ENCODE data around the gene NEO1. TPM values are rescaled to one million over a fixed set of nuclear protein-coding genes. Genes with fewer than 3 reads are reported as not detected.
"Not testable (repeated sequence)": the region's sequence is repeated elsewhere in the genome, so short reads cannot be mapped to it uniquely, and the experiment has no call there.

Gene NEO1
- polyA plus RNA-seq, 4 donors: 8.4 to 162 (median 21.7) TPM

DNA sequence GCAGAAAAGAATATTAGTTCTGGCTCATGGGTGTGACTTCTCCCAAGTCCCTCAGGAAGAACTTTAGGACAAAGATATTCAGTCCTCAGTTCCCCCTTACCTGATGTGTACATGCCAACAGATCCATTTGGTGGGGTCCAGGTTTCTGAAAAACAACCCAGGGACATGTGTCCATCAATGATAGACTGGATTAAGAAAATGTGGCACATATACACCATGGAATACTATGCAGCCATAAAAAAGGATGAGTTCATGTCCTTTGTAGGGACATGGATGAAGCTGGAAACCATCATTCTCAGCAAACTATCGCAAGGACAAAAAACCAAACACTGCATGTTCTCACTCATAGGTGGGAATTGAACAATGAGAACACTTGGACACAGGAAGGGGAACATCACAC lies 114.4 kb downstream of the NEO1 start:
- not testable (repeated sequence) for H3K4me1 ChIP-seq (ENCODE audit: control insufficient read depth in 3 of 3, insufficient read depth in 2 of 3, low read depth in 1 of 3, low read length in 2 of 3); FAIRE-seq; H3K27me3 ChIP-seq (ENCODE audit: control insufficient read depth in 3 of 3, insufficient read depth in 3 of 3, low read length in 3 of 3); H3K27ac ChIP-seq (ENCODE audit: low read depth in 1 of 3, low read length in 2 of 3); H3K4me3 ChIP-seq (ENCODE audit: low read depth in 1 of 3, low read length in 3 of 3); DNase-seq
- WGBS, 3 donors: no CpG with 5 or more reads among the region's 1 CpG
- Histone ChIP-seq H3K9me3 (ENCODE audit: control insufficient read depth in 2 of 2, insufficient read depth in 1 of 2, low read depth in 1 of 2, low read length in 1 of 2) (peaks cover 0 to 11% of the 10 kb centered on the region in 2 donors), H3K36me3 (ENCODE audit: control insufficient read depth in 3 of 3, insufficient read depth in 2 of 3, low read depth in 1 of 3, low read length in 3 of 3) (peaks cover 0 to 10% (median 0%) of the 10 kb centered on the region in 3 donors)

GRCh38 chr15:73168487-73168886 lies 116.2 kb downstream of the NEO1 start:
- FAIRE-seq (no peak), DNase-seq (no peak)
- Histone ChIP-seq H3K4me3 (ENCODE audit: low read depth in 1 of 3, low read length in 3 of 3) (no peak overlapping the region), H3K36me3 (ENCODE audit: control insufficient read depth in 3 of 3, insufficient read depth in 2 of 3, low read depth in 1 of 3, low read length in 3 of 3) (peaks cover 0 to 11% (median 0%) of the 10 kb centered on the region in 3 donors), H3K4me1 (ENCODE audit: control insufficient read depth in 3 of 3, insufficient read depth in 2 of 3, low read depth in 1 of 3, low read length in 2 of 3) (no peaks in the 10 kb centered on the region), H3K27ac (ENCODE audit: low read depth in 1 of 3, low read length in 2 of 3) (no peak overlapping the region), H3K27me3 (ENCODE audit: control insufficient read depth in 3 of 3, insufficient read depth in 3 of 3, low read length in 3 of 3) (no peaks in the 10 kb centered on the region), H3K9me3 (ENCODE audit: control insufficient read depth in 2 of 2, insufficient read depth in 1 of 2, low read depth in 1 of 2, low read length in 1 of 2) (peaks cover 0 to 11% of the 10 kb centered on the region in 2 donors)
- 95 to 98% (median 98%) methylated on average over 3 of the region's 3 CpGs for WGBS, 3 donors

DNA sequence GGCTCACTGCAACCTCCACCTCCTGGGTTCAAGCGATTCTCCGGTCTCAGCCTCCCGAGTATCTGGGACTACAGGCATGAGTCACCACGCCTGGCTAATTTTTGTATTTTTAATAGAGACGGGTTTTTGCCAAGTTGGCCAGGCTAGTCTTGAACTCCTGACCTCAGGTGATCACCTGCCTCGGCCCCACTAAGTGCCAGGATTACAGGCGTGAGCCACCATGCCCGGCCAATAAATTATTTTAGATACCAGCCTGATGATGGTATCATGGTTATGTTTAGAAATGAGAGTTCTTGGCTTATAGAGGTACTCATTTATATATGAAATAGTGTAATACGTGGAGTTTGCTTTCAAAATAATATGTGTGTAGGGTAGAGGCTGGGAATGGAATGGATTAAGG lies 119.4 kb downstream of the NEO1 start:
- WGBS, 3 donors: 92 to 95% (median 93%) methylated on average over 9 of the region's 9 CpGs
- Histone ChIP-seq H3K36me3 (ENCODE audit: control insufficient read depth in 3 of 3, insufficient read depth in 2 of 3, low read depth in 1 of 3, low read length in 3 of 3) (peaks cover 0 to 4% (median 1%) of the 10 kb centered on the region in 3 donors), H3K27me3 (ENCODE audit: control insufficient read depth in 3 of 3, insufficient read depth in 3 of 3, low read length in 3 of 3) (no peaks in the 10 kb centered on the region), H3K4me3 (ENCODE audit: low read depth in 1 of 3, low read length in 3 of 3) (no peak overlapping the region), H3K9me3 (ENCODE audit: control insufficient read depth in 2 of 2, insufficient read depth in 1 of 2, low read depth in 1 of 2, low read length in 1 of 2) (no peaks in the 10 kb centered on the region), H3K27ac (ENCODE audit: low read depth in 1 of 3, low read length in 2 of 3) (no peak overlapping the region), H3K4me1 (ENCODE audit: control insufficient read depth in 3 of 3, insufficient read depth in 2 of 3, low read depth in 1 of 3, low read length in 2 of 3) (no peaks in the 10 kb centered on the region)
- DNase-seq (no peak), FAIRE-seq (no peak)

DNA sequence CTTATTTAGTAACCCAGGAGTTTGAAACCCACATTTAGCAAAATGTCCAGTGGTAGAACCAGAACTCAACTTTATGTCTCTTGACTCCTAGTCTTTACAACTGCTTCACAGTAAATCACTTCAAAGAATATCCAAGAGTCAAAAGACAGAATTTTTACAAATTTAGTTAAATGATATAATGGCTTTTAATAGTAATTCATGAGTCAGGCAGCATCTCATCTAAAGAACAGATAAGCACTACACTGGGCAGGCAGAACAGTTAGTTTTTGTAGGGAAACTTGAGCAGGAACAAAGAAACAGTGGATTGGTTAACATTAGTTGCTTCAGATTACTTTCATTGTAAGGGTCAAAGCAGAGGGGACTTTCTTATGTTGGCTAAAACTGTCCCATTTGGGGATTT lies 120.2 kb downstream of the NEO1 start:
- H3K4me1 ChIP-seq (ENCODE audit: control insufficient read depth in 3 of 3, insufficient read depth in 2 of 3, low read depth in 1 of 3, low read length in 2 of 3): no peaks in the 10 kb centered on the region
- DNase-seq (no peak), FAIRE-seq (no peak)
- no peak overlapping the region for H3K4me3 ChIP-seq (ENCODE audit: low read depth in 1 of 3, low read length in 3 of 3)
- H3K9me3 ChIP-seq (ENCODE audit: control insufficient read depth in 2 of 2, insufficient read depth in 1 of 2, low read depth in 1 of 2, low read length in 1 of 2): no peaks in the 10 kb centered on the region
- peaks cover 0 to 6% (median 1%) of the 10 kb centered on the region in 3 donors for H3K36me3 ChIP-seq (ENCODE audit: control insufficient read depth in 3 of 3, insufficient read depth in 2 of 3, low read depth in 1 of 3, low read length in 3 of 3)
- H3K27me3 ChIP-seq (ENCODE audit: control insufficient read depth in 3 of 3, insufficient read depth in 3 of 3, low read length in 3 of 3): no peaks in the 10 kb centered on the region
- H3K27ac ChIP-seq (ENCODE audit: low read depth in 1 of 3, low read length in 2 of 3): no peak overlapping the region

- DNase-seq (no peak), FAIRE-seq (no peak)
- Histone ChIP-seq H3K4me1 (ENCODE audit: control insufficient read depth in 3 of 3, insufficient read depth in 2 of 3, low read depth in 1 of 3, low read length in 2 of 3) (no peaks in the 10 kb centered on the region), H3K4me3 (ENCODE audit: low read depth in 1 of 3, low read length in 3 of 3) (no peak overlapping the region), H3K9me3 (ENCODE audit: control insufficient read depth in 2 of 2, insufficient read depth in 1 of 2, low read depth in 1 of 2, low read length in 1 of 2) (no peaks in the 10 kb centered on the region), H3K27ac (ENCODE audit: low read depth in 1 of 3, low read length in 2 of 3) (no peak overlapping the region), H3K36me3 (ENCODE audit: control insufficient read depth in 3 of 3, insufficient read depth in 2 of 3, low read depth in 1 of 3, low read length in 3 of 3) (peaks cover 2 to 9% (median 3%) of the 10 kb centered on the region in 3 donors), H3K27me3 (ENCODE audit: control insufficient read depth in 3 of 3, insufficient read depth in 3 of 3, low read length in 3 of 3) (no peaks in the 10 kb centered on the region)
- 90 to 96% (median 94%) methylated on average over 1 of the region's 1 CpG for WGBS, 3 donors
Measured at GRCh38 chr15:73174171-73174570, 121.9 kb downstream of the NEO1 start.

- H3K4me1 ChIP-seq (ENCODE audit: control insufficient read depth in 3 of 3, insufficient read depth in 2 of 3, low read depth in 1 of 3, low read length in 2 of 3): no peaks in the 10 kb centered on the region
- WGBS, 3 donors: 76 to 84% (median 82%) methylated on average over 3 of the region's 3 CpGs
Measured at GRCh38 chr15:73175382-73175781, 123.1 kb downstream of the NEO1 start.

GRCh38 chr15:73176598-73176997 lies 124.3 kb downstream of the NEO1 start:
- Histone ChIP-seq H3K27ac (ENCODE audit: low read depth in 1 of 3, low read length in 2 of 3) (no peak overlapping the region), H3K4me1 (ENCODE audit: control insufficient read depth in 3 of 3, insufficient read depth in 2 of 3, low read depth in 1 of 3, low read length in 2 of 3) (no peaks in the 10 kb centered on the region), H3K9me3 (ENCODE audit: control insufficient read depth in 2 of 2, insufficient read depth in 1 of 2, low read depth in 1 of 2, low read length in 1 of 2) (peaks cover 0 to 3% of the 10 kb centered on the region in 2 donors), H3K36me3 (ENCODE audit: control insufficient read depth in 3 of 3, insufficient read depth in 2 of 3, low read depth in 1 of 3, low read length in 3 of 3) (peaks cover 3 to 15% (median 4%) of the 10 kb centered on the region in 3 donors), H3K27me3 (ENCODE audit: control insufficient read depth in 3 of 3, insufficient read depth in 3 of 3, low read length in 3 of 3) (peaks cover 0 to 2% (median 0%) of the 10 kb centered on the region in 3 donors), H3K4me3 (ENCODE audit: low read depth in 1 of 3, low read length in 3 of 3) (no peak overlapping the region)
- DNase-seq (no peak), FAIRE-seq (no peak)
- WGBS, 3 donors: 92 to 95% (median 95%) methylated on average over 2 of the region's 2 CpGs

More at GRCh38 chr15:73175382-73175781, 123.1 kb downstream of the NEO1 start:
- no peak overlapping the region for H3K27ac ChIP-seq (ENCODE audit: low read depth in 1 of 3, low read length in 2 of 3)
- no peaks in the 10 kb centered on the region for H3K9me3 ChIP-seq (ENCODE audit: control insufficient read depth in 2 of 2, insufficient read depth in 1 of 2, low read depth in 1 of 2, low read length in 1 of 2)
- H3K4me3 ChIP-seq (ENCODE audit: low read depth in 1 of 3, low read length in 3 of 3): no peak overlapping the region
- H3K36me3 ChIP-seq (ENCODE audit: control insufficient read depth in 3 of 3, insufficient read depth in 2 of 3, low read depth in 1 of 3, low read length in 3 of 3): peaks cover 2 to 12% (median 3%) of the 10 kb centered on the region in 3 donors
- H3K27me3 ChIP-seq (ENCODE audit: control insufficient read depth in 3 of 3, insufficient read depth in 3 of 3, low read length in 3 of 3): no peaks in the 10 kb centered on the region
- no peak for FAIRE-seq
- no peak for DNase-seq

- Histone ChIP-seq H3K4me1 (ENCODE audit: control insufficient read depth in 3 of 3, insufficient read depth in 2 of 3, low read depth in 1 of 3, low read length in 2 of 3) (no peaks in the 10 kb centered on the region), H3K4me3 (ENCODE audit: low read depth in 1 of 3, low read length in 3 of 3) (no peak overlapping the region), H3K27ac (ENCODE audit: low read depth in 1 of 3, low read length in 2 of 3) (no peak overlapping the region), H3K36me3 (ENCODE audit: control insufficient read depth in 3 of 3, insufficient read depth in 2 of 3, low read depth in 1 of 3, low read length in 3 of 3) (peaks cover 0 to 16% (median 4%) of the 10 kb centered on the region in 3 donors), H3K9me3 (ENCODE audit: control insufficient read depth in 2 of 2, insufficient read depth in 1 of 2, low read depth in 1 of 2, low read length in 1 of 2) (peaks cover 0 to 3% of the 10 kb centered on the region in 2 donors), H3K27me3 (ENCODE audit: control insufficient read depth in 3 of 3, insufficient read depth in 3 of 3, low read length in 3 of 3) (peaks cover 0 to 2% (median 0%) of the 10 kb centered on the region in 3 donors)
- no peak for DNase-seq
- 84 to 92% (median 87%) methylated on average over 3 of the region's 3 CpGs for WGBS, 3 donors
- no peak for FAIRE-seq
Measured at GRCh38 chr15:73183071-73183470, 130.8 kb downstream of the NEO1 start.

- no peak overlapping the region for H3K27ac ChIP-seq (ENCODE audit: low read depth in 1 of 3, low read length in 2 of 3)
- DNase-seq: no peak
- H3K36me3 ChIP-seq (ENCODE audit: control insufficient read depth in 3 of 3, insufficient read depth in 2 of 3, low read depth in 1 of 3, low read length in 3 of 3): peaks cover 0 to 6% (median 2%) of the 10 kb centered on the region in 3 donors
- H3K27me3 ChIP-seq (ENCODE audit: control insufficient read depth in 3 of 3, insufficient read depth in 3 of 3, low read length in 3 of 3): no peaks in the 10 kb centered on the region
- no peak for FAIRE-seq
- no peaks in the 10 kb centered on the region for H3K9me3 ChIP-seq (ENCODE audit: control insufficient read depth in 2 of 2, insufficient read depth in 1 of 2, low read depth in 1 of 2, low read length in 1 of 2)
- WGBS, 3 donors: 67 to 93% (median 69%) methylated on average over 2 of the region's 2 CpGs
- no peak overlapping the region for H3K4me3 ChIP-seq (ENCODE audit: low read depth in 1 of 3, low read length in 3 of 3)
- H3K4me1 ChIP-seq (ENCODE audit: control insufficient read depth in 3 of 3, insufficient read depth in 2 of 3, low read depth in 1 of 3, low read length in 2 of 3): no peaks in the 10 kb centered on the region
Measured at GRCh38 chr15:73190189-73190601, 137.9 kb downstream of the NEO1 start.

Data from small intestine (tissue), 7 donors.